GM21381 (cell line): Measurements from ENCODE around the gene ERC2.
"Not testable (repeated sequence)": the region's sequence is repeated elsewhere in the genome, so short reads cannot be mapped to it uniquely, and the experiment has no call there.

Experiments used
- ATAC-seq: cut with Tn5 transposase; IDR thresholded peaks from one replicate; pipeline ENCODE4 v1.9.1; 2021; ENCODE audit warnings: mild to moderate bottlenecking, moderate library complexity; ENCODE audit not compliant: unreplicated experiment

ERC2 gene

DNA sequence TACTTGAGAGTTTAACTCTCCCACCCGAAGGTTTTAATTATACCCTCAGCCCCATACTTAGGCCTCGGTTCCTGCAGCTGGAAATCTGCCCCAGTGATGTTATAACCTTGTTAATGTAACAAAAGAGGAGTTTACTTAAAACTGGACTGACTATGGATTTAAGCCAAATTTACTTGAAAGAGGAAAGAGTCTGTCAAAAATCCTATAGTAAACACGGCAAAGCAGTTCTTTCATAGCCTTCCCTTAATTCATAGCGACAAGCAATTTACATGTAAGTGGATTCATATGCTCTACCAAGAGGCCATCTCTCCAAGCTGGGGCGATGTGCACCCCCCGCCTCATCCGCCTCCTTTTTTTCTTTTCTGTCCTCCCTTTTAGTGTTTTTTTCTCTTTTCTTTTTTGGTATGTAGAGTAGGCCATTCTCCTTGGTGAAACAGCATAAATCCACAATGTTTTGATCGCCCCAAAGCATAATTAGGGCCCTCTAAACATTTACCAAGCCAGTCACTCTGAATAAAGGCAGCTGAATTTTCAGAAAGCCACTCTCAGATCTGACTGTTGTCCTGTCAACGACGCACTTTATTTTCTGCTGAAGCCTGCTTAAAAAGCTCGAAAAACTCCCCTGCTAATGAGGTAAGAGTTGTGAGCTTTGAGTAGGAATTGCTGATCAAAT is 608.1 kb downstream of the ERC2 start:
- ATAC-seq: no peak

GRCh38 chr3:55859305-55859704 is 609.0 kb downstream of the ERC2 start:
- ATAC-seq: no peak

DNA sequence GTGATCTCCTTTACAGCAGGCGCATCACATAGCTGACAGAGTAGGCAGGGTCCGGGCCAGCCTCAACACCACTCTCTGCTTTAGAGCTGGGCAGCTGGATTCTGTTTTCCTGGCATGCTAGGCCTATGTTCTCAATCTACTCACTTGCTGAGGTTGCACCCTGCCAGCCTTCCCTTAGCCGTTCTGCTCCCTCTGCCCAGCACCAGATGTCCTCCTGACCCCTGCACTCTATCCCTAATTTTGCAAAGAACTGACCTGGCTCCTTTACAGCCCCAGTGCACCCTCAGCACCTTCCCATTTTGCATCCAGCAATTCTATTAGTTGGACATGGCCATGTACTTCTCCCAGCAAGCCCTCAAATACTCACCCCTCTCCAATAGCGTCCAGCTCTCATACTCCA is 609.5 kb downstream of the ERC2 start:
- ATAC-seq: no peak

- no peak for ATAC-seq
Measured at GRCh38 chr3:55858302-55858701, 610.0 kb downstream of the ERC2 start.

GRCh38 chr3:55857633-55858032 is 610.6 kb downstream of the ERC2 start:
- no peak for ATAC-seq

DNA sequence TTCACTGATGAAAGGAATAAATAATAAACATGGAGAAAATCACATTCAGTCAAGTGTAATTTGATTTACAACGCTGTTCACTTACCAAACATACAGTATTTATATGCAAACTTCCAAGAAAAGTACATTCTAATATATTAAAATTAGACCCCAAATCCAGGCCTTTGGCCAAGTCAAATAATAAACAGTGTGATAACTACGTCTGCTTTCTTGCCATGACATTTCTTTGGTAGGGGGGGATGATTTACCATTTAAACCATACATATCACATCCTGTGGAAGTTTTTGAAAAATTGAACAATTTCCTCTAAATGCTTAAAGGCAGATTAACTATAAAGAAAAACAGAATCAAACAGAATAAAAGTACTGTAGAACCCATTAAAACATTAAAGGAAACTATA is 613.0 kb downstream of the ERC2 start:
- no peak for ATAC-seq

DNA sequence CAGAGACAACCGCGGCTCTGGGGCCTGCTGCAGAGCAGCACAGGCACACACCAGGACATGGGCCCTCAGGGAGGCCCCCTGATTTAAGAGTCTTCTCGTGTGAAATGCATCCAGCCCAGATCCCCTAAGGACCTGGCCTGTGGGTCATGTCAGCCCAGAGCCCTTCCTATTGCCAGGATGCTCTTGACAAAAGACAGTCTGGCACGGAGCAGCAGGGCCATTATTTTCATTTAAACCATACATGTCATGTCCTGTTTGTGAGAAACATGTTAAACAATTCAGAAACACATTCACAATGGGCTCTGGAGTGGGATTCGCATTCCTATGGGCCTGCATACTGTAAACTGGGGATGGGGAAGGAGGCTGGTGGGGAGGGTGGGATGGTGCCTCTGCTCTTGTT is 613.8 kb downstream of the ERC2 start:
- no peak for ATAC-seq

DNA sequence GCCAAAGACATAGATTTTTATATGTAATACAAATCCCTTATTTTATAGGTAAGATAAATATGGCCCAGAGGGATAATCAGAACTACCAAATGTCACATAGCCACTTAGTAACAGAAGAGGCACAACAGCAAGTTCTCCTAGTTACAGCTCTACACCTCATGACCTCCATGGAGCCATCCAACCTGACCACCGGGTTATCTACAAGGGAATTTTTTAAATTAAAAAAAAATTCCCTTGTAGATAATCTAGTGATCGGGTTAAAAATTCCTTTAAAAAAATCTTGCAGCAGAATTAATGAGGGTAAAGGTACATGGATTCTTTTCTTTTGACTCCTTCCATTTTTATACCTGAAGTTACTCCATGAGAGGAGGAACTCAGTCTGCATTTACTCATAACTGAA is 615.9 kb downstream of the ERC2 start:
- ATAC-seq: no peak

GRCh38 chr3:55842204-55842603 is 626.1 kb downstream of the ERC2 start:
- no peak for ATAC-seq

GRCh38 chr3:55831876-55832275 is 636.4 kb downstream of the ERC2 start:
- ATAC-seq: not testable (repeated sequence)

DNA sequence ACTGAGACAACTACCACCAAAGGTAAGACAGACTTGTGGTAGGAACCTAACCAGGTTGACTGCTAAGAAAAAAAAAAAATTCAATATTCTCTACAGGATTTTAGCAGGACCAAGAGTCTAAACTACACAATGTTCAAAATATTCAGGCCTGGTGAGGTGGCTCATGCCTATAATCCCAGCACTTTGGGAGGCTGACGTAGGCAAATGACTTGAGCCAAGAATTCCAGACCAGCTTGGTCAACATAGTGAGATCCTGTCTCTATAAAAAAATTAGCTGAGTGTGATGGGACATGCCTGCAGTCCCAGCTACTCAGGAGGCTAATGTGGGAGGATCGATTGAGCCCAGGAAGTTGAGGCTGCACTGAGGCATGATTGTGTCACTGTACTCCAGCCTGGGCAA is 639.6 kb downstream of the ERC2 start:
- ATAC-seq: no peak

- ATAC-seq: no peak
Measured at GRCh38 chr3:55827786-55828185, 640.5 kb downstream of the ERC2 start.

GRCh38 chr3:55826731-55827496 is 641.4 kb downstream of the ERC2 start:
- no peak for ATAC-seq

DNA sequence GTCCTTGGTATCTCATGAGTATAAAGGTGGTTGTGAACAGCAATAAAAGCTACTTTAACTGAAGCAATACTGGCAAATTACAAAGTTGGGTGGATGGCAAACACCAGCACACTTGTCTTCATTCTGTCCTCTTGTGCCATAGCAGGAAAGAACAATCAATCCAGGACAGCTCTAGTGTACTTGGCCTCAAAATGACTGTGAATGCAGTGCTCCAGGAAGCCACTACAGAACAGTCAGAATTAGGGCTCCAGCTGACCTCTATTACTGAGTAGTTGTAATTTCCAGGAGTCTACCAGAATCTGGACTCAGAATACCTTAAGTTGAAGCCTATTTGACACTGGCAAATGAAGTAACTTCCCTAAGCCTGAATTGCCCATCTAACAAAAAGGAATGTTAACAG is 642.2 kb downstream of the ERC2 start:
- ATAC-seq: no peak

DNA sequence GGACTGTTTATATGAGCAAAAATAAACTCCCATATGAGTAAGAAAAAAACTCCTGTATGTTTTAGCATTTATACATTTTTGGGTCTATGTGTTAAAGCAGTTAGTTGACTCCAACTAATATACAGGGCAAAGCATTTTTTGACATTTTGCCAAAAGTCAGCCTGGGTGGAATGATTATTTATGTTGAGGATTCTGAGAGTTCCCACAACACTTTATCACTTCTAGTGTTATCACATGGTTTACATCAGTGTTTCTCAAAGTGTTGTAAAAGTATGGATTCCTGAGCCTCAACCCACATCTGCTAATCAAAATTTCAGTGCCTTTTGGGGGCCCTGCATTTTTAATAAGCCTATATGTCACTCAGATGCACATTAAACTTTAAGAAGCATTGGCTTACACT is 643.9 kb downstream of the ERC2 start:
- no peak for ATAC-seq

DNA sequence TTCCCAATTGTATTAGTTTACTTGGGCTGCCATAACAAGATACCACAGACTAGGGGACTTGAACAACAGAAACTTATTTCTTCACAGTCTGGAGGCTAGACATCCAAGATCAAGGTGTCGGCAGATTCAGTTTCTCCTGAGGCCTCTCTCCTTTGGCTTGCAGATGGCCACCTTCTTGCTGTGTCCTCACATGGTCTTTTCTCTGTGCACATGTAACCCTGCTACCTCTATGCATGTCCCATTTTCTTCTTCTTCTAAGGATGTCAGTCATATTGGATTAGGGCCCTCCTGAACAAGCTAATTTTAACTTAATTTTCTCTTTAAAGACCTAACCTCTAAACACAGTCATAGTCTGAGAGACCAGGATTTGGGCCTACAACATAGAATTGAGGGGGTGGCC is 644.4 kb downstream of the ERC2 start:
- no peak for ATAC-seq

- ATAC-seq: no peak
Measured at GRCh38 chr3:55823001-55823400, 645.3 kb downstream of the ERC2 start.

DNA sequence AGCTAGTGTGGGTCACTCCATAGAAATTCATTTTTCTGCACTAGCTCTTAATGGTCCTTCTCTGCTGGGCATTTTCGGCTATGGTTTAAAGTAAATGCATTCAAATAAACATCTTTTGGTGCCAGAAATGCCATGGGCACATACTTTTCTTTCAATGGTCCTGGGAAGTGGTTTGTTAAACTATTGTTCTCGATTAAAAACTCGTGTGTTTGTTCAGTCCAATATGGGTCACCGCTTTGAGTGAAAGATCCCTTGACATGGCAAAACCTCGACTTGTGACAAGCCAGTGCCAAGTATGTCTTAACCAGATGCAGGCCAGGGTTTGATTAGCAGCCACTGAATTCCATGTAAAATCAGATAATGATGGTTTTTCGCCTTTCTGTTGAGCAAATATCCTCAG is 649.3 kb downstream of the ERC2 start:
- ATAC-seq: no peak

DNA sequence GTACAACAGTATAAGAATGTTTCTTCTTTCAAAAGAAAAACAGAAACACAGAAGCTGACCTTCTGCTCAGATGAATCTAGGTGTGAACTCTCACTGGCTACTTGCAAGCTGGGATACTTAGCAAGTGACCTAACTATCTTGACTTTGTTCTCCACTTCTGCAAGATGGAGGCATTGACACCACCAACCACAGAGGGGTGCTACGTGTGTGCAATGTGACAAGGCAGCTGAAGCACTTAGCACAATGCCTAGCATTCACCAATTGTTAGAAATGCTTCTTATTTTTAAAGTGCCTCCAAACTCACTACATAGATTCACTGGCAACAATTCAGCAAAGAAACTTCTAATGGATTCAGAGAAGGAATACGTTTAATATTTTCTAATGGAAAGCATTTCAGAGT is 649.8 kb downstream of the ERC2 start:
- no peak for ATAC-seq

- ATAC-seq: no peak
Measured at GRCh38 chr3:55816794-55817576, 651.3 kb downstream of the ERC2 start.

DNA sequence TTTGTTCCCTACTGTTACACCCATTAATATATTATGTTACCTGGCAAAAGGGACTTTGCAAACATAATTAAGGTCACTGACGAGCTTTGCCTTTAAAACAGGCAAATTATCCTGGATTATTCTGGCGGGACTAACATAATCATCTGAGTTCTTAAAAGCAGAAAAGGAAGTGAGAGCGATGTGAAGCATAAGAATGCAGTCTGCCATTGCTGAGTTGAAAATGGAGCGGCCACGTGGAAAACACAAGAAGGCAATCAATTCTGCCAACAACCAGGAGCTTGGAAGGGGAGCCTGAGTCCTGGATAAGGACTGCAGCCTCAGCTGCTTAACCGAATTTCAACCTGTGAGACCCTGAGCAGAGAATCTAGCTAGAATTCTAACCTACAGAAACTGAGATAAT is 653.0 kb downstream of the ERC2 start:
- ATAC-seq: no peak
